HFFc6 (cell line): ENCODE measurements around the gene PLXDC2. TPM values are rescaled to one million over a fixed set of nuclear protein-coding genes. Genes with fewer than 3 reads are reported as not detected.
"Not testable (repeated sequence)": the region's sequence is repeated elsewhere in the genome, so short reads cannot be mapped to it uniquely, and the experiment has no call there.

Experiments
- DNase-seq: peaks from one replicate; pipeline ENCODE4 v3.0.0-alpha.2; 2018
- H3K27ac Mint-ChIP-seq: 2 replicates; pipeline ENCODE4 v1.8.0; 2020; ENCODE audit warnings: mild to moderate bottlenecking, mixed read lengths
- H3K27me3 Mint-ChIP-seq: 2 replicates; pipeline ENCODE4 v1.8.0; 2021; ENCODE audit warnings: mild to moderate bottlenecking, moderate library complexity, mixed read lengths; ENCODE audit not compliant: insufficient read depth
- H3K36me3 Mint-ChIP-seq: 2 replicates; pipeline ENCODE4 v1.8.0; 2021; ENCODE audit warnings: low read depth, mixed read lengths
- H3K4me1 Mint-ChIP-seq: 2 replicates; pipeline ENCODE4 v1.8.0; 2020; ENCODE audit warnings: low read depth, mixed read lengths
- H3K4me3 Mint-ChIP-seq: 2 replicates; pipeline ENCODE4 v1.8.0; 2020; ENCODE audit warnings: mild to moderate bottlenecking, moderate library complexity, mixed read lengths
- H3K9me3 Mint-ChIP-seq: 2 replicates; pipeline ENCODE4 v1.8.0; 2020; ENCODE audit warnings: mild to moderate bottlenecking, mixed read lengths
- total RNA-seq, 6 experiments: library from RNA; stranded (reverse); fragmentation: NEBNext Ultra II Directional; extraction: Animal tissue kit (Norgen Biotek cat#: 25700); gene quantifications; 2 replicates in 1 of 6; 3 replicates in 5 of 6; pipeline ENCODE4 v1.2.3, GENCODE V29; 2021
- TF ChIP-seq, protein P1 (sequence below): fragments of 200-600 bp; sonication (generic); IDR thresholded peaks from 2 replicates; pipeline ENCODE4 v1.5.0; 2021; ENCODE audit warnings: antibody characterized with exemption, mild to moderate bottlenecking

PLXDC2 gene
- total RNA-seq, 6 experiments from 2014 or later: 0.17 to 2.3 (median 0.36) TPM

DNA sequence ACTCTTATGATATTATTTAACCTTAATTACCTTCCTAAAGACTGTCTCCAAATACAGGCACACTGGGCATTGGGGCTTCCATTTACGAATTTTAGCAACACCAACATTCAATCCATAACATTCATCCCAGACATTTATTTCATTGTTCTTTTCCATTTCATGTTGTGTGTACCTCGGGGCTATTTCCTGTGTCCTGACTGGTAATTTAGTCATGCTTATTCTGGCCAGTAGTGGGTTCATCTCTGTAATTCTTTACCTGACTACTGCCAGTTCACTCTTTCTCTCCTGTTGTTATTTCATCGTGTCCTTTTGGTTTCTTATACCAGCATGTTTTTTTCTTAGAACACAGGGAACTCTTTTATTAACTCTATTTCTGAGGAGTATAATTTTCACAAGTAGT is 225.7 kb downstream of the PLXDC2 start:
- H3K4me3 Mint-ChIP-seq: no peak overlapping the region
- H3K27me3 Mint-ChIP-seq: no peaks in the 10 kb centered on the region
- TF ChIP-seq, protein P1, sequence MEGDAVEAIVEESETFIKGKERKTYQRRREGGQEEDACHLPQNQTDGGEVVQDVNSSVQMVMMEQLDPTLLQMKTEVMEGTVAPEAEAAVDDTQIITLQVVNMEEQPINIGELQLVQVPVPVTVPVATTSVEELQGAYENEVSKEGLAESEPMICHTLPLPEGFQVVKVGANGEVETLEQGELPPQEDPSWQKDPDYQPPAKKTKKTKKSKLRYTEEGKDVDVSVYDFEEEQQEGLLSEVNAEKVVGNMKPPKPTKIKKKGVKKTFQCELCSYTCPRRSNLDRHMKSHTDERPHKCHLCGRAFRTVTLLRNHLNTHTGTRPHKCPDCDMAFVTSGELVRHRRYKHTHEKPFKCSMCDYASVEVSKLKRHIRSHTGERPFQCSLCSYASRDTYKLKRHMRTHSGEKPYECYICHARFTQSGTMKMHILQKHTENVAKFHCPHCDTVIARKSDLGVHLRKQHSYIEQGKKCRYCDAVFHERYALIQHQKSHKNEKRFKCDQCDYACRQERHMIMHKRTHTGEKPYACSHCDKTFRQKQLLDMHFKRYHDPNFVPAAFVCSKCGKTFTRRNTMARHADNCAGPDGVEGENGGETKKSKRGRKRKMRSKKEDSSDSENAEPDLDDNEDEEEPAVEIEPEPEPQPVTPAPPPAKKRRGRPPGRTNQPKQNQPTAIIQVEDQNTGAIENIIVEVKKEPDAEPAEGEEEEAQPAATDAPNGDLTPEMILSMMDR: no peak
- H3K27ac Mint-ChIP-seq: no peak overlapping the region
- no peak for DNase-seq
- peaks cover 46% of the 10 kb centered on the region for H3K9me3 Mint-ChIP-seq
- H3K4me1 Mint-ChIP-seq: no peaks in the 10 kb centered on the region
- H3K36me3 Mint-ChIP-seq: 0 out of 2 replicates have a peak, but pooled peaks cover 10% of the 10 kb centered on the region

DNA sequence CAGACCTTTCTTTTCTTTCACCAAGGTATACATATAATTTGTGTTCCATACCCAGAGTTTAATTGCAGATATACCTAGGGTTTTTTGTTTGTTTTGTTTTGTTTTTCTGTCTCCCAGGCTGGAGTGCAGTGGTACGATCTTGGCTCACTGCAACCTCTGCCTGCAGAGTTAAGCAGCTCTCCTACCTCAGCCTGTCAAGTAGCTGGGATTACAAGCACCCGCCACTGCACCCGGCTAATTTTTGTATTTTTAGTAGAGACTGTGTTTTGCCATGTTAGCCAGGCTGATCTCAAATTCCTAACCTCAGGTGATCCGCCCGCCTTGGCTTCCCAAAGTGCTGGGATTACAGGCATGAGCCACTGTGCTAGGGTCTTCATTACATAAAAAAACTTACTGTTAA is 228.9 kb downstream of the PLXDC2 start:
- H3K4me1 Mint-ChIP-seq, H3K27me3 Mint-ChIP-seq, H3K27ac Mint-ChIP-seq, H3K4me3 Mint-ChIP-seq, DNase-seq, H3K36me3 Mint-ChIP-seq: not testable (repeated sequence)
- peaks cover 47% of the 10 kb centered on the region for H3K9me3 Mint-ChIP-seq

DNA sequence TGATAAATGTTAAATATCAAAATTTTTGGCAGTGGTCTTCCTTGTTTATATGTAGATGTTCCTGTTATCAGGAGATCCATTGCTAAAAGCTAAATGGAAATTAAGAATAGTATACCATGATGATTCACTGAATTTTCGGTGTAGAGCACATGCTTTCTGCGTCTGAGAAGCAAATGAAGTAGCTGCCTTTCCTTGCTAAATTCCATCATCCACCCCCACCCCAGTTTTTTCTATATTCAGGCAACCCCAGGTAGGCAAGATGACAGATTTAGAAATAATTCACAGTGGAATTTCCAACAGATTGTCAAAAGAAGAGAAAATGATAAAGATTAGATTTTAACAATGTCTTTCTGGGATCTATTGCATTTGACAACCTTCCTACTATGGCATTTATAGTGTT is 231.9 kb downstream of the PLXDC2 start:
- no peak for DNase-seq
- H3K27me3 Mint-ChIP-seq: no peaks in the 10 kb centered on the region
- TF ChIP-seq, protein P1: no peak
- 0 out of 2 replicates have a peak, but pooled peaks cover 10% of the 10 kb centered on the region for H3K36me3 Mint-ChIP-seq
- no peaks in the 10 kb centered on the region for H3K4me1 Mint-ChIP-seq
- no peak overlapping the region for H3K27ac Mint-ChIP-seq
- H3K9me3 Mint-ChIP-seq: peaks cover 46% of the 10 kb centered on the region
- H3K4me3 Mint-ChIP-seq: no peak overlapping the region

DNA sequence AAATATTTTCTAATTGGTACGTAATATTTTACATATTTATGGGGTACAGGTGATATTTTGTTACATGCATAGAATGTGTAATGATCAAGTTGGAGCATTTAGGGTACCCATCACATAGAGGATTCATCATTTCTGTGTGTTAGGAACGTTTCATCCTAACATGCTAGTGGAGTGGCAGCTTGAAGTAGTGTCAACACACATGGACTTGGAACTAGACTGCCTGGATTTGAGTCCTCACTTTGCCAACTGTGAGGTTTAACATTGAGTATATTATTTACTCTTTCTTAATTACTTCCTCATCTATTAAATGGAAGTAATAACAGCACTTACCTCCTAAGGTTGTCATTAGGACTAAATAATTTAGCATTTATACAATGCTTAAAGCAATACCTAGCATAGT is 241.9 kb downstream of the PLXDC2 start:
- no peaks in the 10 kb centered on the region; the same call in 1 of the 2 replicates for H3K36me3 Mint-ChIP-seq
- peaks cover 24% of the 10 kb centered on the region for H3K9me3 Mint-ChIP-seq
- no peak for DNase-seq
- H3K4me3 Mint-ChIP-seq: no peak overlapping the region
- H3K4me1 Mint-ChIP-seq: no peaks in the 10 kb centered on the region
- TF ChIP-seq, protein P1: no peak
- H3K27me3 Mint-ChIP-seq: no peaks in the 10 kb centered on the region
- H3K27ac Mint-ChIP-seq: no peak overlapping the region

DNA sequence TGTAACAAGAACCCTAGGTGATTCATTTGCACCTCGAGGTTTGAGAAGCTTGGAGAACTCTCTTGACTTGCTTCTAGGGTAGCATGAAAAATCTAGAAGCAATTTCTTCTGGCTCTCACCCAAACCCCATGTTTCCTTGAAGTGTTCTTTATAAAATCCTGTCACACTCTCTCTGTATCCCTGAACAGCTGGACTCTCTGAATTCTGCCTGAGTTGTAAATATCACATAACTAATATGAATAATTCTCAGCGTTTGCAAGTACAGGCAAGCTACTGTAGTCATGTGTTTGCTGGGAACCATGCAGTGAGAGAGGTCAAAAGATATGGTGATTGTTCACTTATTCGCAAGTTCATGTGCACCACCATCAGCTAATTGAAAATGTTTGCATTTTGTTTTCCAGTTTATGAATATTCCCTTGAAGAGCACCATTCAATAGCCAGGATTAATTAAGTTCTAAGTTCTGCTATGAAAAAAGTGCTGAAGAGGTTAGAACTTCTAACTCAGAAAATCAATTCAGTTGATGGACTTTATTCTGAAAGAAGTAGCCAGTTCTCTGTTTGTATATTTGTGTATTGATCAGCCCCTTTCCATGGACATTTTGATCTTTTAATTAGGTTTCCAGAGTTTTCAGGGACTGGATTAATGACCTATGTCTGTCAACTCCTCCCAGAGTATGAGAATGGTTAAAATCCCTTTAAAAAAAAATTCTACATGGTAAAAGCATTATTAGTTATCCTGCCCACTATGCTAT is 243.0 kb downstream of the PLXDC2 start:
- H3K9me3 Mint-ChIP-seq: peaks cover 18% of the 10 kb centered on the region
- no peak for DNase-seq
- no peaks in the 10 kb centered on the region for H3K27me3 Mint-ChIP-seq
- H3K4me1 Mint-ChIP-seq: no peaks in the 10 kb centered on the region
- H3K27ac Mint-ChIP-seq: no peak overlapping the region
- H3K36me3 Mint-ChIP-seq: no peaks in the 10 kb centered on the region; the same call in 1 of the 2 replicates
- H3K4me3 Mint-ChIP-seq: no peak overlapping the region
- TF ChIP-seq, protein P1: no peak

DNA sequence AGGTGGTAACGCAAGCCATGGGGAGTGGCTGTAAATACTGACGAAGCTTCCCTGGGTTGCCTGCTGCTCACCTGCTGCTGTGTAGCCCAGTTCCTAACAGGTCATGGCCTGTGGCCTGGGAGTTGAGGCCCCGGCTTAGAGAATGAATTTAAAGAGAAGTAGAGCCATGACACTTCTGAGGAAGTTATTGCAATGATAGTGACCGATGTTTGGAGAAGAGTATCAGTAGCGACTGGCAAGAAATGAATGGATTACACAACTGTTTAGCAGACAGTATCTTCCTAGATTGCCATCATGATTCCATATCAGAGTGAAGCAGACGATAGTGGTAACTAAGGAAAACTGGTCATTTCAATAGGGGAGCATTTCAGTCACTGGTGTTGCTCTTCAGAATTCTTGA is 249.6 kb downstream of the PLXDC2 start:
- TF ChIP-seq, protein P1: no peak
- no peaks in the 10 kb centered on the region for H3K27me3 Mint-ChIP-seq
- H3K4me1 Mint-ChIP-seq: no peaks in the 10 kb centered on the region
- peaks cover 5% of the 10 kb centered on the region; the same call in 1 of the 2 replicates for H3K36me3 Mint-ChIP-seq
- peaks cover 51% of the 10 kb centered on the region for H3K9me3 Mint-ChIP-seq
- no peak overlapping the region for H3K4me3 Mint-ChIP-seq
- no peak overlapping the region for H3K27ac Mint-ChIP-seq
- DNase-seq: no peak
